Liver (tissue), 9 donors: ENCODE data around the gene PIP4K2C. TPM values are rescaled to one million over a fixed set of nuclear protein-coding genes. Genes with fewer than 3 reads are reported as not detected.

Experiments used
- DNase-seq: peaks from one replicate; pipeline ENCODE4 v3.0.0-alpha.2; 2017; ENCODE audit warnings: low spot score
- H3K27ac ChIP-seq, 2 donors: one replicate each; pipeline ENCODE4 v1.7.0; 2013; ENCODE audit warnings: inconsistent platforms in 2 of 2, low read length in 2 of 2, control low read depth in 1 of 2, low read depth in 1 of 2, mild to moderate bottlenecking in 1 of 2
- H3K27me3 ChIP-seq, 4 donors: one replicate each; pipeline versions ENCODE4 v1.6.1 to v1.7.0; 2013; ENCODE audit warnings: low read length in 3 of 4, inconsistent platforms in 1 of 4, mild to moderate bottlenecking in 1 of 4, moderate library complexity in 1 of 4; ENCODE audit not compliant: control insufficient read depth in 4 of 4, insufficient read depth in 4 of 4
- H3K36me3 ChIP-seq, 4 donors: one replicate each; pipeline versions ENCODE4 v1.6.1 to v1.7.0; 2013; ENCODE audit warnings: low read length in 3 of 4, mild to moderate bottlenecking in 3 of 4, low read depth in 1 of 4, moderate library complexity in 1 of 4; ENCODE audit not compliant: control insufficient read depth in 4 of 4, insufficient read depth in 3 of 4
- H3K4me1 ChIP-seq, 4 donors: one replicate each; pipeline versions ENCODE4 v1.6.1 to v1.7.0; 2013; ENCODE audit warnings: low read length in 3 of 4, mild to moderate bottlenecking in 3 of 4, moderate library complexity in 1 of 4; ENCODE audit not compliant: control insufficient read depth in 4 of 4, insufficient read depth in 4 of 4
- H3K4me3 ChIP-seq, 3 donors: one replicate each; pipeline versions ENCODE4 v1.6.1 to v1.7.0; 2013; ENCODE audit warnings: low read length in 3 of 3, control low read depth in 1 of 3, low read depth in 1 of 3, mild to moderate bottlenecking in 1 of 3
- H3K9ac ChIP-seq, 2 donors: one replicate each; pipeline ENCODE4 v1.7.0; 2013; ENCODE audit warnings: low read length in 2 of 2, mild to moderate bottlenecking in 2 of 2, moderate library complexity in 2 of 2, control low read depth in 1 of 2, low read depth in 1 of 2
- H3K9me3 ChIP-seq, 4 donors: one replicate each; pipeline versions ENCODE4 v1.6.1 to v1.7.0; 2013; ENCODE audit warnings: low read length in 3 of 4; ENCODE audit not compliant: control insufficient read depth in 4 of 4
- EGR1 ChIP-seq, 2 donors: IDR thresholded peaks; 2 replicates each; pipeline ENCODE4 v1.6.1; 2016 to 2018; ENCODE audit warnings: antibody characterized with exemption in 2 of 2, low read depth in 2 of 2
- FOXA1 ChIP-seq: IDR thresholded peaks from 2 replicates; pipeline ENCODE4 v1.6.1; 2016; ENCODE audit warnings: antibody characterized with exemption
- GABPA ChIP-seq, 2 donors: IDR thresholded peaks in 1 of 2; conservative IDR thresholded peaks in 1 of 2; 2 replicates each; pipeline ENCODE4 v1.6.1; 2016; ENCODE audit warnings: antibody characterized with exemption in 2 of 2, mild to moderate bottlenecking in 1 of 2, moderate library complexity in 1 of 2
- HNF4A ChIP-seq, 2 donors: conservative IDR thresholded peaks; 2 replicates each; pipeline ENCODE4 v1.6.1; 2016; ENCODE audit warnings: antibody characterized with exemption in 2 of 2, mild to moderate bottlenecking in 2 of 2
- HNF4G ChIP-seq: IDR thresholded peaks from 2 replicates; pipeline ENCODE4 v1.6.1; 2016; ENCODE audit warnings: antibody characterized with exemption
- JUND ChIP-seq, 2 donors: IDR thresholded peaks; 2 replicates each; pipeline ENCODE4 v1.6.1; 2016; ENCODE audit warnings: antibody characterized with exemption in 2 of 2
- NR2F2 ChIP-seq: IDR thresholded peaks from 2 replicates; pipeline ENCODE4 v1.6.1; 2016; ENCODE audit warnings: antibody characterized with exemption
- RAD21 ChIP-seq, 2 donors: IDR thresholded peaks; 2 replicates each; pipeline ENCODE4 v1.6.1; 2016; ENCODE audit warnings: antibody characterized with exemption in 2 of 2, mild to moderate bottlenecking in 2 of 2
- RXRA ChIP-seq, 2 donors: IDR thresholded peaks; 2 replicates each; pipeline ENCODE4 v1.6.1; 2017 to 2018; ENCODE audit warnings: antibody characterized with exemption in 2 of 2, mild to moderate bottlenecking in 1 of 2
- SP1 ChIP-seq: IDR thresholded peaks from 2 replicates; pipeline ENCODE4 v1.6.1; 2018; ENCODE audit warnings: antibody characterized with exemption, mild to moderate bottlenecking
- TAF1 ChIP-seq: conservative IDR thresholded peaks from 2 replicates; pipeline ENCODE4 v1.6.1; 2016; ENCODE audit warnings: antibody characterized with exemption, mild to moderate bottlenecking
- YY1 ChIP-seq: IDR thresholded peaks from 2 replicates; pipeline ENCODE4 v1.6.1; 2016; ENCODE audit warnings: antibody characterized with exemption, mild to moderate bottlenecking
- WGBS: extraction: QIAGEN DNeasy Blood & Tissue Kit; methylation state at CpG from one replicate; pipeline ENCODE4 v1.1.7; 2013; 5-methylcytosine and 5-hydroxymethylcytosine counted together
- polyA plus RNA-seq, 2 donors: library from polyadenylated mRNA; stranded (reverse) in 1 of 2; unstranded in 1 of 2; fragments of 200-250 nt in 1 of 2; fragments of >200 nt in 1 of 2; fragmentation: Nextera tagmentation in 1 of 2; extraction: Ambion mirVana in 1 of 2; gene quantifications; one replicate each; pipeline versions ENCODE4 v1.2.1 to v1.2.3, GENCODE V29; 2013 to 2015
- total RNA-seq, 2 donors: library from RNA; depleted of rRNA; stranded (reverse); fragments of >200 nt; gene quantifications; one replicate each; pipeline ENCODE4 v1.2.3, GENCODE V29; 2014
- TF ChIP-seq, protein P1 (sequence below): IDR thresholded peaks from 2 replicates; pipeline ENCODE4 v1.6.1; 2016; ENCODE audit warnings: antibody characterized with exemption
- TF ChIP-seq, protein P2 (sequence below): IDR thresholded peaks from 2 replicates; pipeline ENCODE4 v1.6.1; 2016; ENCODE audit warnings: antibody characterized with exemption
- TF ChIP-seq, protein P3 (sequence below): fragments of 150-350 bp; IDR thresholded peaks from 2 replicates; pipeline ENCODE4 v1.5.1; 2017; ENCODE audit warnings: improper control_type of control experiment, low read depth, low read length; ENCODE audit not compliant: missing input control
- TF ChIP-seq, protein P4 (sequence below): IDR thresholded peaks from 2 replicates; pipeline ENCODE4 v1.6.1; 2016; ENCODE audit warnings: antibody characterized with exemption, mild to moderate bottlenecking
- TF ChIP-seq, protein P5 (sequence below): IDR thresholded peaks from 2 replicates; pipeline ENCODE4 v1.6.1; 2016; ENCODE audit warnings: antibody characterized with exemption
- donor health status: healthy.
- donor health status: healthy.
- donor health status: healthy.
- donor health status: healthy.
- donor health status: healthy.

The PIP4K2C gene
- total and polyA plus RNA-seq, 4 donors = 6.5 to 11.9 (median 9.4) TPM

DNA sequence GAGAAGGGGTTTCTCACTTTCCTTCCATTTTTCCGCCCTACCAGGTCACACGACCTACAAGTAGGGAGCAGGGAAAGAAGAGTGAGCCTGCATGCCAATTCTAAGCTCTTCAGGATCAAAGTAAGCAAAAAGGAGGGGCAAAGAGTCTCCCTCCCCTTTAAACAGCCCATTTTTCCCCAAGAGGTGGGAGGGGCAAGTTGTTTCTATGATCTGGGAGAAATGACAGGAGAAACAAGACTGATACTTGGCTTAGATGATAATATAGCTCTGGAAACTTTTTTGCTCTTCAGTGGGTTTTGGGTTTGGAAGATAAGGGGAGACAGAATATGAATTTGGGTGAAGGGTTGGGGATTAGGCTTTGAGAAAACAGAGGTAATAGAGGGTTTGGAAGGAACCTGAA lies 15.4 kb downstream of the PIP4K2C start:
- 70% methylated on average over 2 of the region's 2 CpGs for WGBS
- Histone ChIP-seq H3K27me3 (peaks cover 0 to 6% (median 2%) of the 10 kb centered on the region in 4 donors), H3K9me3 (no peaks in the 10 kb centered on the region), H3K27ac (no peak overlapping the region), H3K4me1 (peaks cover 0 to 12% (median 8%) of the 10 kb centered on the region in 4 donors), H3K4me3 (no peak overlapping the region), H3K36me3 (peaks cover 0 to 12% (median 4%) of the 10 kb centered on the region in 4 donors), H3K9ac (no peak overlapping the region)
- TF ChIP-seq TAF1 = no peak
- TF ChIP-seq RXRA (IDR thresholded peaks at IDR 0.05) = no peak
- TF ChIP-seq GABPA (IDR thresholded peaks at IDR 0.05 in 1 of 2, conservative IDR thresholded peaks at IDR 0.05 in 1 of 2) = no peak
- TF ChIP-seq HNF4A (conservative IDR thresholded peaks at IDR 0.05) = no peak
- TF ChIP-seq SP1 = no peak
- TF ChIP-seq HNF4G = no peak
- TF ChIP-seq NR2F2 = no peak
- no peak for DNase-seq

DNA sequence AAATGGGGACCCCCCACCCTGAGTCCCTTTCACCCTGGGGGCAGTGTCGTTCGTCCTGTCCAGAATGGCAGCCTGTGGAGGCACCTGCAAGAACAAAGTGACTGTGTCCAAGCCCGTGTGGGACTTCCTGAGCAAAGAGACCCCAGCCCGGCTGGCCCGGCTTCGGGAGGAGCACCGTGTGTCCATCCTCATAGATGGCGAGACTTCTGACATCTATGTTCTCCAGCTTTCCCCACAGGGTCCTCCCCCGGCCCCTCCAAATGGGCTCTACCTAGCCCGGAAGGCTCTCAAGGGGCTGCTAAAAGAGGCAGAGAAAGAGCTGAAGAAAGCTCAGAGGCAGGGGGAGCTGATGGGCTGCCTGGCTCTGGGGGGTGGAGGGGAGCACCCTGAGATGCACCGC lies 15.8 kb downstream of the PIP4K2C start:
- H3K9ac ChIP-seq = no peak overlapping the region
- peaks cover 0 to 6% (median 3%) of the 10 kb centered on the region in 4 donors for H3K27me3 ChIP-seq
- DNase-seq = no peak
- peaks cover 0 to 12% (median 11%) of the 10 kb centered on the region in 4 donors for H3K4me1 ChIP-seq
- no peak overlapping the region for H3K27ac ChIP-seq
- H3K36me3 ChIP-seq = peaks cover 0 to 8% (median 2%) of the 10 kb centered on the region in 4 donors
- H3K4me3 ChIP-seq = no peak overlapping the region
- 89% methylated on average over 11 of the region's 11 CpGs for WGBS
- no peaks in the 10 kb centered on the region for H3K9me3 ChIP-seq
- no peak for TF ChIP-seq HNF4A (conservative IDR thresholded peaks at IDR 0.05)
- TF ChIP-seq, protein P1, sequence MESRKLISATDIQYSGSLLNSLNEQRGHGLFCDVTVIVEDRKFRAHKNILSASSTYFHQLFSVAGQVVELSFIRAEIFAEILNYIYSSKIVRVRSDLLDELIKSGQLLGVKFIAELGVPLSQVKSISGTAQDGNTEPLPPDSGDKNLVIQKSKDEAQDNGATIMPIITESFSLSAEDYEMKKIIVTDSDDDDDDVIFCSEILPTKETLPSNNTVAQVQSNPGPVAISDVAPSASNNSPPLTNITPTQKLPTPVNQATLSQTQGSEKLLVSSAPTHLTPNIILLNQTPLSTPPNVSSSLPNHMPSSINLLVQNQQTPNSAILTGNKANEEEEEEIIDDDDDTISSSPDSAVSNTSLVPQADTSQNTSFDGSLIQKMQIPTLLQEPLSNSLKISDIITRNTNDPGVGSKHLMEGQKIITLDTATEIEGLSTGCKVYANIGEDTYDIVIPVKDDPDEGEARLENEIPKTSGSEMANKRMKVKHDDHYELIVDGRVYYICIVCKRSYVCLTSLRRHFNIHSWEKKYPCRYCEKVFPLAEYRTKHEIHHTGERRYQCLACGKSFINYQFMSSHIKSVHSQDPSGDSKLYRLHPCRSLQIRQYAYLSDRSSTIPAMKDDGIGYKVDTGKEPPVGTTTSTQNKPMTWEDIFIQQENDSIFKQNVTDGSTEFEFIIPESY = no peak
- TF ChIP-seq, protein P2, sequence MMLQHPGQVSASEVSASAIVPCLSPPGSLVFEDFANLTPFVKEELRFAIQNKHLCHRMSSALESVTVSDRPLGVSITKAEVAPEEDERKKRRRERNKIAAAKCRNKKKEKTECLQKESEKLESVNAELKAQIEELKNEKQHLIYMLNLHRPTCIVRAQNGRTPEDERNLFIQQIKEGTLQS = no peak
- TF ChIP-seq, protein P3, sequence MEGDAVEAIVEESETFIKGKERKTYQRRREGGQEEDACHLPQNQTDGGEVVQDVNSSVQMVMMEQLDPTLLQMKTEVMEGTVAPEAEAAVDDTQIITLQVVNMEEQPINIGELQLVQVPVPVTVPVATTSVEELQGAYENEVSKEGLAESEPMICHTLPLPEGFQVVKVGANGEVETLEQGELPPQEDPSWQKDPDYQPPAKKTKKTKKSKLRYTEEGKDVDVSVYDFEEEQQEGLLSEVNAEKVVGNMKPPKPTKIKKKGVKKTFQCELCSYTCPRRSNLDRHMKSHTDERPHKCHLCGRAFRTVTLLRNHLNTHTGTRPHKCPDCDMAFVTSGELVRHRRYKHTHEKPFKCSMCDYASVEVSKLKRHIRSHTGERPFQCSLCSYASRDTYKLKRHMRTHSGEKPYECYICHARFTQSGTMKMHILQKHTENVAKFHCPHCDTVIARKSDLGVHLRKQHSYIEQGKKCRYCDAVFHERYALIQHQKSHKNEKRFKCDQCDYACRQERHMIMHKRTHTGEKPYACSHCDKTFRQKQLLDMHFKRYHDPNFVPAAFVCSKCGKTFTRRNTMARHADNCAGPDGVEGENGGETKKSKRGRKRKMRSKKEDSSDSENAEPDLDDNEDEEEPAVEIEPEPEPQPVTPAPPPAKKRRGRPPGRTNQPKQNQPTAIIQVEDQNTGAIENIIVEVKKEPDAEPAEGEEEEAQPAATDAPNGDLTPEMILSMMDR = no peak
- no peak for TF ChIP-seq JUND (IDR thresholded peaks at IDR 0.05)
- no peak for TF ChIP-seq TAF1
- TF ChIP-seq NR2F2 = no peak
- no peak for TF ChIP-seq RXRA (IDR thresholded peaks at IDR 0.05)
- no peak for TF ChIP-seq RAD21 (IDR thresholded peaks at IDR 0.05)
- no peak for TF ChIP-seq SP1

DNA sequence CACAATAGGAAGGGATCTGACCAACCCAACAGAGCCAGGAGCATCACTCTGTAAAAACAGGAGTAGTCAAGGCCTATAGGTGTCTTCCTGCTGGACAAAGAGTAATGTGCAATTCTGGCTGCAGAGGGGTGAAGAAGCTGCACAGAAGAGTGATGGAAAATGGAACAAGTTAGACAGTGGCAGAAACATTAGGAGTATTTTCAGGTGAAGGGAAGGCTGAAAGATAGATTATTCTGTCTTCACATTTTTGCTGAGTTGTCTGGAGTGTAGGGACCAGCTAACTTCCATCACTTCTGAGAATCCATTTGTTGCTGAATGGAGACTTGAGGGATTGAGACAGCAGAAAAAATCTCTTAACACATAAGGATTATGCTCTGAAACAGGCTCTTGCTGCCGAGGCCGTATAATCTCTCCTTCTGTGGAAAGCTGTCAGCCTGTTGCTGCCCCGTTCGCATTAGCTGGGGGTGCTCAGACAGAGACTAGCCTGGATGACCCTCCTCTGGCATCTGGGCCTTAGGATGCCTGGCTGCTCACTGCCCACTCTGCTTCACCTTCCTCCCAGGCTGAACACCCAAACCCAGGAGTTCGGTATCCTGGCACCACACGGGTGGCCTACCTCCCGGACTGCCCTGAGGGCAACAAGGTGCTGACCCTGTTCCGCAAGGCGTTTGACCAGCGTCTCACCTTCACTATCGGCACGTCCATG lies 17.1 kb downstream of the PIP4K2C start:
- no peak for DNase-seq
- Histone ChIP-seq H3K9ac (no peak overlapping the region), H3K4me1 (peaks cover 0 to 12% (median 11%) of the 10 kb centered on the region in 4 donors), H3K36me3 (no peaks in the 10 kb centered on the region), H3K27ac (no peak overlapping the region), H3K4me3 (no peak overlapping the region), H3K9me3 (no peaks in the 10 kb centered on the region), H3K27me3 (peaks cover 0 to 8% (median 5%) of the 10 kb centered on the region in 4 donors)
- TF ChIP-seq, protein P1 = no peak
- TF ChIP-seq, protein P4, sequence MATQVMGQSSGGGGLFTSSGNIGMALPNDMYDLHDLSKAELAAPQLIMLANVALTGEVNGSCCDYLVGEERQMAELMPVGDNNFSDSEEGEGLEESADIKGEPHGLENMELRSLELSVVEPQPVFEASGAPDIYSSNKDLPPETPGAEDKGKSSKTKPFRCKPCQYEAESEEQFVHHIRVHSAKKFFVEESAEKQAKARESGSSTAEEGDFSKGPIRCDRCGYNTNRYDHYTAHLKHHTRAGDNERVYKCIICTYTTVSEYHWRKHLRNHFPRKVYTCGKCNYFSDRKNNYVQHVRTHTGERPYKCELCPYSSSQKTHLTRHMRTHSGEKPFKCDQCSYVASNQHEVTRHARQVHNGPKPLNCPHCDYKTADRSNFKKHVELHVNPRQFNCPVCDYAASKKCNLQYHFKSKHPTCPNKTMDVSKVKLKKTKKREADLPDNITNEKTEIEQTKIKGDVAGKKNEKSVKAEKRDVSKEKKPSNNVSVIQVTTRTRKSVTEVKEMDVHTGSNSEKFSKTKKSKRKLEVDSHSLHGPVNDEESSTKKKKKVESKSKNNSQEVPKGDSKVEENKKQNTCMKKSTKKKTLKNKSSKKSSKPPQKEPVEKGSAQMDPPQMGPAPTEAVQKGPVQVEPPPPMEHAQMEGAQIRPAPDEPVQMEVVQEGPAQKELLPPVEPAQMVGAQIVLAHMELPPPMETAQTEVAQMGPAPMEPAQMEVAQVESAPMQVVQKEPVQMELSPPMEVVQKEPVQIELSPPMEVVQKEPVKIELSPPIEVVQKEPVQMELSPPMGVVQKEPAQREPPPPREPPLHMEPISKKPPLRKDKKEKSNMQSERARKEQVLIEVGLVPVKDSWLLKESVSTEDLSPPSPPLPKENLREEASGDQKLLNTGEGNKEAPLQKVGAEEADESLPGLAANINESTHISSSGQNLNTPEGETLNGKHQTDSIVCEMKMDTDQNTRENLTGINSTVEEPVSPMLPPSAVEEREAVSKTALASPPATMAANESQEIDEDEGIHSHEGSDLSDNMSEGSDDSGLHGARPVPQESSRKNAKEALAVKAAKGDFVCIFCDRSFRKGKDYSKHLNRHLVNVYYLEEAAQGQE = no peak
- TF ChIP-seq YY1 = no peak
- TF ChIP-seq, protein P5, sequence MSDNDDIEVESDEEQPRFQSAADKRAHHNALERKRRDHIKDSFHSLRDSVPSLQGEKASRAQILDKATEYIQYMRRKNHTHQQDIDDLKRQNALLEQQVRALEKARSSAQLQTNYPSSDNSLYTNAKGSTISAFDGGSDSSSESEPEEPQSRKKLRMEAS = no peak
- TF ChIP-seq FOXA1 = no peak
- no peak for TF ChIP-seq EGR1 (IDR thresholded peaks at IDR 0.05; ENCODE audit: low read depth in 2 of 2)
- TF ChIP-seq HNF4G = no peak
- no peak for TF ChIP-seq NR2F2
- 84% methylated on average over 12 of the region's 12 CpGs for WGBS
